OCI-LY7 (cell line): Measurements from ENCODE around the gene IGF2BP2. TPM values are rescaled to one million over a fixed set of nuclear protein-coding genes. Genes with fewer than 3 reads are reported as not detected.
"Not testable (repeated sequence)": the region's sequence is repeated elsewhere in the genome, so short reads cannot be mapped to it uniquely, and the experiment has no call there.

Experiments
- BruUV-seq: library from RNA; stranded (reverse); fragments of 400-500 nt; replicated peaks from 2 replicates; lab custom pipeline; 2021; lab: Mats Ljungman, UMichigan
- CTCF ChIA-PET: fragments of 300-600 bp; sonication (Branson Sonifier 250); formaldehyde crosslinking; loops from one replicate; lab custom pipeline; 2022; ENCODE audit warnings: antibody characterized with exemption; ENCODE audit not compliant: unreplicated experiment; lab: Charles Lee
- POLR2A ChIA-PET: fragments of 300-600 bp; sonication (Branson Sonifier 250); formaldehyde crosslinking; loops from one replicate; lab custom pipeline; 2022; ENCODE audit warnings: antibody characterized with exemption; lab: Charles Lee
- DNase-seq: peaks from one replicate; pipeline ENCODE4 v3.0.0-alpha.2; 2015; ENCODE audit warnings: low spot score
- H2AFZ ChIP-seq: fragments of 200-600 bp; sonication (generic), shearing (Covaris generic); 2 replicates; pipeline ENCODE4 v1.6.1; 2014; ENCODE audit warnings: mild to moderate bottlenecking, antibody characterized with exemption, low read length, moderate library complexity
- H3K27ac ChIP-seq: fragments of 200-600 bp; sonication (generic); 2 replicates; pipeline ENCODE4 v1.5.1; 2014; ENCODE audit warnings: mixed run types, low read depth, mild to moderate bottlenecking, moderate library complexity, low read length, inconsistent platforms; ENCODE audit not compliant: poor library complexity, severe bottlenecking
- H3K36me3 ChIP-seq: fragments of 200-600 bp; sonication (generic); 2 replicates; pipeline ENCODE4 v1.6.1; 2014; ENCODE audit warnings: mild to moderate bottlenecking, antibody characterized with exemption, low read length, moderate library complexity, mixed read lengths; ENCODE audit not compliant: insufficient read depth
- H3K4me1 ChIP-seq: fragments of 200-600 bp; sonication (generic); 2 replicates; pipeline ENCODE4 v1.5.1; 2014; ENCODE audit warnings: mild to moderate bottlenecking, low read length; ENCODE audit not compliant: insufficient read depth, poor library complexity, severe bottlenecking
- H3K4me2 ChIP-seq: fragments of 200-600 bp; sonication (generic); 2 replicates; pipeline ENCODE4 v1.6.1; 2014; ENCODE audit warnings: mild to moderate bottlenecking, low read length
- H3K4me3 ChIP-seq: fragments of 200-600 bp; sonication (generic); 2 replicates; pipeline ENCODE4 v1.5.1; 2014; ENCODE audit warnings: mild to moderate bottlenecking, low read depth, low read length; ENCODE audit not compliant: poor library complexity, severe bottlenecking
- H3K79me2 ChIP-seq: fragments of 200-600 bp; sonication (generic); 2 replicates; pipeline ENCODE4 v1.6.1; 2016; ENCODE audit warnings: low read depth, mild to moderate bottlenecking, low read length, moderate library complexity, mixed read lengths; ENCODE audit not compliant: insufficient read depth
- H3K9me2 ChIP-seq: fragments of 200-600 bp; sonication (generic); 2 replicates; pipeline ENCODE4 v1.6.1; 2016; ENCODE audit warnings: mild to moderate bottlenecking, low read length, mixed read lengths; ENCODE audit not compliant: insufficient read depth
- H3K9me3 ChIP-seq: fragments of 200-600 bp; sonication (generic); 2 replicates; pipeline ENCODE4 v1.6.1; 2014; ENCODE audit warnings: mild to moderate bottlenecking, mixed run types, low read length, mixed read lengths
- H4K20me1 ChIP-seq: fragments of 200-600 bp; sonication (generic); 2 replicates; pipeline ENCODE4 v1.6.1; 2014; ENCODE audit warnings: mild to moderate bottlenecking, antibody characterized with exemption, low read length, moderate library complexity, mixed read lengths; ENCODE audit not compliant: insufficient read depth
- CTCF ChIP-seq: fragments of 200-600 bp; sonication (generic); conservative IDR thresholded peaks from 2 replicates; pipeline ENCODE4 v1.5.1; 2014; ENCODE audit warnings: mild to moderate bottlenecking, antibody characterized with exemption, low read length, moderate library complexity, mixed read lengths
- EZH2phosphoT487 ChIP-seq: fragments of 200-600 bp; sonication (generic); IDR thresholded peaks from 2 replicates; pipeline ENCODE4 v1.6.1; 2018; ENCODE audit warnings: low read depth, borderline replicate concordance, mild to moderate bottlenecking, mixed run types, antibody characterized with exemption, low read length, moderate library complexity, mixed read lengths
- intact Hi-C: fragments of 100-400 bp; cut with micrococcal nuclease; formaldehyde crosslinking; loops from one replicate; pipeline ENCODE4 v1.10.0; 2022; ENCODE audit not compliant: unreplicated experiment
- total RNA-seq, 2 experiments: library from RNA; depleted of rRNA in 1 of 2; stranded (reverse); fragments of >200 nt in 1 of 2; shearing (Covaris generic) in 1 of 2; gene quantifications; 2 replicates each; pipeline ENCODE4 v1.2.3, GENCODE V29; 2014 to 2022

IGF2BP2 gene
- total RNA-seq, 2 experiments from 2014 or later = not detected

GRCh38 chr3:185843635-185844034, 18.8 kb upstream of the IGF2BP2 start:
- ChIA-PET POLR2A (no interaction called here), CTCF (no interaction called here)
- H2AFZ ChIP-seq = no peak overlapping the region
- H3K9me2 ChIP-seq = no peaks in the 10 kb centered on the region
- intact Hi-C loops = no loop called here
- no peaks in the 10 kb centered on the region for H3K36me3 ChIP-seq
- no peak overlapping the region for H3K27ac ChIP-seq
- H3K9me3 ChIP-seq = no peaks in the 10 kb centered on the region
- no peak for DNase-seq
- H3K4me3 ChIP-seq = no peak overlapping the region
- no peak overlapping the region for H3K4me2 ChIP-seq
- no peaks in the 10 kb centered on the region for H3K79me2 ChIP-seq
- H3K4me1 ChIP-seq = no peaks in the 10 kb centered on the region
- TF ChIP-seq CTCF (no peak), EZH2phosphoT487 (no peak)
- no peaks in the 10 kb centered on the region for H4K20me1 ChIP-seq
- no TSS peak for BruUV-seq

DNA sequence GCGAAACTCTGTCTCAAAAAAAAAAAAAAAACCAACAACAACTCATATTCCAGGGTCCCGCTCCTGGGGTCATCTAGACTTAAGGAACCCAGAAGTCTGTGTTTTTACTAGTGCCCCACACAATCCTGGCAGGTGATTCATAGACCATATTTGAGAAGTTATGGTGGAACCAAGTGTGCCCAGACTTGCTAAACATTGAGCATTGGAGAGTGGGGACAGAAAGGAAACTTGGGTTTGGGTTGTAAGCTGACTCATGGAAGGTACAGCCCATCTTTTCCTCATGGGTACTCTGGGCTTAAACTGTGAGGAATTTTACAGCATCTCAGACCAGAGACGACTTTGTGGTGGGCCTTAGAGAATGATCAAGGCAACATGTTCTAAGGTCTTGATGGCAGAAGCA, 18.3 kb upstream of the IGF2BP2 start:
- intact Hi-C loops = no loop called here
- Histone ChIP-seq H3K36me3 (no peaks in the 10 kb centered on the region), H2AFZ (no peak overlapping the region), H3K9me3 (no peaks in the 10 kb centered on the region), H4K20me1 (no peaks in the 10 kb centered on the region), H3K27ac (no peak overlapping the region), H3K4me1 (no peaks in the 10 kb centered on the region), H3K9me2 (no peaks in the 10 kb centered on the region), H3K4me3 (no peak overlapping the region), H3K4me2 (no peak overlapping the region), H3K79me2 (no peaks in the 10 kb centered on the region)
- no peak for DNase-seq
- ChIA-PET CTCF (no interaction called here), POLR2A (no interaction called here)
- no TSS peak for BruUV-seq
- TF ChIP-seq CTCF (no peak), EZH2phosphoT487 (no peak)

DNA sequence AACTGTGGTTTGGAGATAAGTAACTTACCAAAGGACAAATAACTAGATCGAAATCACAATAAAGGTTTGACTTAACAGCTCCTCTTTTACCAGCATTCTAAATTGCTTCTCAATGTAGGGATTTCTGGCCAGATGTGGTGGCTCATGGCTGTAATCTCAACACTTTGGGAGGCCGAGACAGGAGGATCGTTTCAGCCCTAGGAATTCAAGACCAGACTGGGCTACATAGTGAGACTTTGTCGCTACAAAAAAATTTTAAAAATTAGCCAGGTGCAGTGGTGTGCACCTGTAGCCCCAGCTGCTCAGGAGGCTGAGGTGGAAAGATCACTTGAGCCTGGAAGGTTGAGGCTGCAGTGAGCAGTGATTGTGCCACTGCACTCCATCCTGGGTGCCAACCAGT, 17.4 kb upstream of the IGF2BP2 start:
- H4K20me1 ChIP-seq = no peaks in the 10 kb centered on the region
- no peaks in the 10 kb centered on the region for H3K9me3 ChIP-seq
- ChIA-PET CTCF (no interaction called here), POLR2A (interaction anchor here (0.5 to 0.7 kb wide), 3 partner anchors 14 to 880 kb away, joined by 3 to 7 read pairs (median 5); no protein-coding TSS in a partner anchor)
- no peak overlapping the region for H3K27ac ChIP-seq
- no peak for TF ChIP-seq EZH2phosphoT487
- no peak for TF ChIP-seq CTCF
- no peaks in the 10 kb centered on the region for H3K79me2 ChIP-seq
- DNase-seq = no peak
- H3K36me3 ChIP-seq = no peaks in the 10 kb centered on the region
- H3K4me1 ChIP-seq = no peaks in the 10 kb centered on the region
- no peaks in the 10 kb centered on the region for H3K9me2 ChIP-seq
- no TSS peak for BruUV-seq
- H3K4me3 ChIP-seq = no peak overlapping the region
- no peak overlapping the region for H3K4me2 ChIP-seq
- no peak overlapping the region for H2AFZ ChIP-seq
- intact Hi-C loops = no loop called here

DNA sequence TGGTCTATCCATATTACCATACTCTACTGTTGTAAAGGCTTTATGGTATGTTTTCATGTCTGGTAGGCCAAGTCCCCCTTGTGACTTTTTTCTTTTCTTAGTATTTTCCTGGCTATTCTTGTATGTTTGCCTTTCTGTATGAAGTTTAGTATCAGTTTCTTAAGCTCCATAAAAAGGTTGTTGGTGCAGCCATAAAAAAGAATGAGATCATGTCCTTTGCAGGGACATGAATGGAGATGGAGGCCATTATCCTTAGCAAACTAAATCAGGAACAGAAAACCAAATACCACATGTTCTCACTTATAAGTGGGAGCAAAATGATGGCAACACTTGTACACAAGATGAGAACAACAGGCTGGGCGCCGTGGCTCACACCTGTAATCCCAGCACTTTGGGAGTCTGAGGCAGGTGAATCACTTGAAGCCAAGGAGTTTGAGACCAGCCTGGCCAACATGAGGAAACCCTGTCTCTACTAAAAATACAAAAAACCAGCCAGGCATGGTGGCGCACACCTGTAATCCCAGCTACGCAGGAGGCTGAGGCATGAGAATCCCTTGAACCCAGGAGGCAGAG, 13.7 kb upstream of the IGF2BP2 start:
- BruUV-seq, H3K4me2 ChIP-seq, H3K36me3 ChIP-seq, H3K4me1 ChIP-seq, CTCF ChIA-PET, H2AFZ ChIP-seq, H3K79me2 ChIP-seq, POLR2A ChIA-PET, H3K9me3 ChIP-seq, H3K9me2 ChIP-seq, DNase-seq, H3K27ac ChIP-seq, H3K4me3 ChIP-seq, intact Hi-C loops, H4K20me1 ChIP-seq: not testable (repeated sequence)
